NCI-H187 (cell line): ENCODE data around the gene RRP12.

ENCODE experiments used
- DNase-seq, 2 experiments: peaks; one replicate each; lab custom pipeline; 2025; lab: John Stamatoyannopoulos, UW

The RRP12 gene

DNA sequence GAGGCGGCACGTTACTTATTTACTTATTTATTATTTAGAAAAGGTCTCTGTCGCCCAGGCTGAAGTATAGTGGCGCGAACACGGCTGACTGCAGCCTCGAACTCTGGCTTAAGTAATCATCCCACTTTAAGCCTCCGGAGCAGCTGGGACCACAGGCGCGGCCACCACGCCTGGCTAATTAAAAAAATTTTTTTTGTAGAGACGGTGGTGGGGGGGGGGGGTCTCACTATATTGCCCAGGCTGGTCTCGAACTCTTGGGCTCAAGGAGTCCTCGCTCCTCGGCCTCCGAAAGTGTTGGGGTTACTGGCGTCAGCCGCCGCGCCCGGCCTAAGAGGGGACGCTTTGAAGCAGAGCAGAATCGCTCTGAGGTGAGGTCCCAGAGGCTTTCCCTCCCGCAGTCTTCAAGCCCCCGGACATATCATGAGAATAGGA, 65.9 kb downstream of the RRP12 start:
- no peak for DNase-seq

DNA sequence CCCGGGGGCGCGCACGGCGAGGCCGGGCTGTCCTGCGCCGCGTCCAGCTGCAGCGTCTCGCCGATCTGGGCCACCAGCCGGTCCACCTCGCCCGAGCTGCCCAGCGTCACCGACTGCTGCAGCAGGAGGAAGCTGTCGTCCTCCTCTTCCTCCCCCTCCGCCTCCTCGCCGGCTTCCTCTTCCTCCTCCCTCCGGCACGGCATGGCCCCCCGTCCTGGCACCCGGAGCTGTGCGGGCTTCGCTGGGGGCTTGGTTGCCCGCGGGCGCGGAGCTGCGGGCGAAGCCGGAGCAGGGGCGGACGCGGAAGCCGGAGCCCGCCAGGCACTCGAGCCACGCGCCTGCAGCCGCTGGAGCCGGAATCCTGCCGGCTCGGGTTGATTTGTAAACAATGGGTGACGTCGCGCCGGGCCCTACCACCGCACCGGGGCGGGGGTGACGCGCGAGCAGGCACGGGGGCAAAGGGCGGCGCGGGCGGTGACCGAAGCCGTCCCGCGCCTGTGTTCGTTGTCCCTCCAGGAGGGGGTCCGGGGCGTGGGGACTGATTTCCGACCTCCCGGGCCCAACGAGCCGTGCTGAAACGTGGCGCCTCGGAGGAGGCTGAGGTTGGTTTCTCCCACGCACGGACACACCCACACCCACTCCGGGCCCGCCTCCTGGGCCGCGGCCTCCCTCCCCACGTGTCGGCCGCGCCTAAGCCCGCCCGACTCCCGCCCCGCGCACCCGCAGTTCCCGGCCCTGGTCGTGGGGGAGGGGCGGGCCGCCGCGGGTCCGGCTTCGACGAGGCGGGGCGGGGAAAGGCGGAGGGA, 66.6 kb downstream of the RRP12 start, which contains the start of gene FRAT2:
FRAT2 (minus strand) TSS at position 360 of the 806 bp plus-strand sequence; CDS start at position 203, 157 bp downstream.
- peak; percentile 45 to 78 for DNase-seq

DNA sequence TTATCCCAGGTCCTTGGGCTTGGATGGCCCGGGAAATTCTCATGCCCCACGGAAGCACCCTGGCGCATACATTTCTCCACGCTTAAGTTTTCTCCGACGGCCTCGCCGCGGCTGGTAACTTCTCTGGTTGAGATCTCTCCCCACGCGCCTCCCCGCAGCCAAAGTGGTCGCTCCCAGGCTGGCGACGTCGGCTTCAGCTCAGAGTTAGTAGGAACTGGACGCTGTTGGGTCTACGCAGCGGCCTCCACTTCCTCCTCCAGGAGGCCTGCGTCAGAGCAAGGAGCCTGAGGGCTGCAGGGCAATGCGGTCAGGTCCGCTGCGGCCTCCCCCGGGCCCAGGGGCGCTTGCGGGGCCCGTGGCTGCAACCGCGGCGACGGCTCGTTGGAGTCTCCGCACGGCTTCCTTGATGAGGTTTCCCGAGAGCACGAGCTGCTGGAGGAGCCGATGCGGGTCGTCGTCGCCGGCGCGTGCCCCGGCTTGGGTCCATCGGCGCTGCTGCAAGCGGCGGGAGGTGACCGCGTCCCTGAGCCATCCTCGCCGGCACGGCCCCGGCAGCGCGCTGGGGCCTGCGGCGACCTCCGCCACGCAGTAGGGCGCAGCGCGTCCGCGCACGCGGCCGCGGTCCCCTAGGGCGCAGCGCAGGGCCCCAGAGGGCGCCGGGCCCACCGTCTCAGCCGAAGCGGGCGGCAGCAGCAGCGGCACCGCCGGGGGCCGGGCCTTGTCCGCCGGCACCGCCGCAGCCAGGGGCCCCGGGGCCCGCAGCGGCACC, 67.4 kb downstream of the RRP12 start:
- no peak for DNase-seq

DNA sequence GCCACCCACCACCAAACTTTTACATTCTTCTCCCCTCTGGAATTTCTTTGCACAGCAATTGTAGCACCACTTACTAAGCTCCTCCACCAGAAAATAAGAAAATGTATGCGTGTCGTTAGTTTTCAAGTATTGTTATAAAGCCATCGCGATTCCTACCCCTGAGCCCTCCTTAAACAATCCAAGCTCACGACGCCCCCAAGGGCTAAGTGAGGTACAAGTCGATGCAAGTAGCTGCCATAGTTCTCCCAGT, 67.9 kb downstream of the RRP12 start:
- DNase-seq, result no peak

DNA sequence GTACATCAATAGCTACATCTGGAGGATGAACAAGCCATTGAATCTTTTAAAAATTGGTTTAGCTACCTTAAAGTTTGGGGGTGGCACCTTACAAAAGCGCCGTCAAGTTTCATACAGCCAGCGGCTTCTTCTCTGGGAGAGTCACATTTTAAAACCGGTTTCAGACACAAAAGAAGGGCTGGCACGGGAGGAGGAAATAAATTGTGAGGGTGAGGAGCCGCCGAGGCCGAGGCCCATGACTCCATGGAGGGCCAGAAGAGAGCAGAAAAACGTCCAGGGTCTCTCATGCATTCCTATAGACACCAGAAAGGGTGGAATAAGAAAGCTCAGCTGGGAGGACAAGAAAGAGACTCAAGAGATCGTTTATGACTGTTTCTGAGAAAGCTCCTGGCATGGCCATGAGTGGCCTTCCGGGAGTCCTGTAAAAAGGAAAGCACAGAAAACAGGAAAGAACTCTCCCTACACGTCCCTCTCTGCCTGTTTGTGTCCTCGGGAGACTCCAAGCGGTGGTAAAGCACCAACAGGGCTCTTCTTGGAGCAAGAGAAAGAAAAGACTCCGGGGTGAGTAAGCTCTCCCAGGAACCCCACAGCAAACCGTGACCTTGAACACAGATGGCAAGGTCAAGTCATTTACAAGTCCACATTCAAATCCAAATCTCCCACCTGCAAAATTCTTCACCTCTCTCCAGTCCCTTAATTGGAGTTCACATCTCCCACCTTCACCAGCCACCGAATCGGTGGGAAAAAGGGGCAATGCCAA, 68.4 kb downstream of the RRP12 start:
- DNase-seq, result no peak

DNA sequence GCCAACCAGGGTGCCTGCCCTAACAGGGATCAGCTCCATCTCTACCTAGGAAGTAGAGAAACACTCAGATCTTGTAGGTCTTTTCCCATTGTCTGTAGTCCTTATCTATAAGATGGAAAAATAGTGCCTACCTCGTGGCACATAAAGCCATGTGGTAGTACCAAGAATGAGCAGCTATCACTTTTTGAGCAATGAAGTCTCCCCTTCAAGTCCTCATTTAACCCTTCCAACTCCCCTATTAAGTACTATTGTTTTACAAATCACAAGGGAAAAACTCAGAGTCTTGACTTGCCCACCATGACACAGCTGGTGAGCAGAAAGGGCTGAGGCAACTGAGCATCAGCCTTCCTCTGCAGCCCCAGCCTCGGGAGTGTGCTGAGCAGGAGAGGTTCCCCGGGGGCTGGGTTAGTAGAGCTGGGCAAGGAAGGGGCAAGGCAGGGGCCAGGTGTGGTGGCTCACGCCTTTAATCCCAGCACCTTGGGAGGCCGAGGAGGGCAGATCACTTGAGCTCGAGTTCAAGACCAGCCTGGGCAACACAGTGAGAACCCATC, 69.9 kb downstream of the RRP12 start:
- no peak for DNase-seq

DNA sequence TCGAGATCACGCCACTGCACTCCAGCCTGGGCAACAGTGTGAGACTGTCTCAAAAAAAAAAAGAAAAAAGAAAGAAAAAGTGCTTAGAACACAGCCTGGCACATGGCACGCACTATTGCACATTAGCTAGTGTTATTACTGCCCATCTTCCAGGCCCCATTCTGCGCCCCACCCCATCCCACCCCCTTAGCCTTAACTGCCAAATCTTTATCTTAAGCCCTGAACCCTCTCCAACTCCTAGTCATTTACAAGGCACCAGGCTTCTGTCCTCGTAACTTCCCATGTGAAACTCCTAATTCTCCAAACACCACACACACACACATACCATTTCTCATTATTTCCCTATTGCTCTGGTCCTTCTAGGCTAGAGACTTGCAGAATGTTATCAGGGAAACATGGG, 71.4 kb downstream of the RRP12 start:
- DNase-seq, result no peak

DNA sequence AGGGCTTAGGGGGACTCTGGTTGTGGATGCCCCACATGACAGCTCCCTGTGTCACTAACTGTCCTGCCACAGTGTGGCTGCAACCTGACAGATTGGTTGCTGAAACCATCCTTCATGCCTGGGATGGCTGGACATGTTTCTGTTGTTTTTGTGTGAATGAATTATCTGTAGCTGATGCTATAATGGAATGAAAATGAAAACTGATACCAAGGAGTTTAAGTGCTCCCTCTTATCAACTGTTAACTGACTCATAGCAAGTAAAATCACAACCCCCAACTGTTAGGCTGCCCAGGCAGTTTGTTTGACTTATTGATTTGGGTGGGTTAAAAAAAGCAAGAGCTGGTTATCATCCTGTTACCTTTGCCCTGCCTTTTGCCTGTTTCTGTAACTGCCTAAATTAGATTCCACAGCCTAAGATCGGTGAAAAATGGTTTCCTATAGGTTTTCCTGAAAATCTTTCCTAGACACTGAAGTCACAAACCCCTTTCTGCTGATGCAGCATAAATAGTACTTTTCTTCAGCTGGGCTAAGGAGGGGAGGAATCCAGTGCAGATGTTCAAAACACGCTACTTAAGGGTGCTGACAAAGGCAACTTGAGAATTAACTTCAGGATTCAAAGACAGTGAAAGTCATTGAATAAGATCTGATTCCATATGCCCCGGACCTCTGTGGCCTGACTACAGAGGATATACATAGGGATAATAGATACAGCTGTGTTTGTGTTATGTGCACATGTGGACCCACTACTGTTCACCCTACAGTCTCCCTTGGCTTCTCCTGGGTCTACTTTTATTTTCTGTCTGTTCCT, 72.3 kb downstream of the RRP12 start:
- no peak for DNase-seq

DNA sequence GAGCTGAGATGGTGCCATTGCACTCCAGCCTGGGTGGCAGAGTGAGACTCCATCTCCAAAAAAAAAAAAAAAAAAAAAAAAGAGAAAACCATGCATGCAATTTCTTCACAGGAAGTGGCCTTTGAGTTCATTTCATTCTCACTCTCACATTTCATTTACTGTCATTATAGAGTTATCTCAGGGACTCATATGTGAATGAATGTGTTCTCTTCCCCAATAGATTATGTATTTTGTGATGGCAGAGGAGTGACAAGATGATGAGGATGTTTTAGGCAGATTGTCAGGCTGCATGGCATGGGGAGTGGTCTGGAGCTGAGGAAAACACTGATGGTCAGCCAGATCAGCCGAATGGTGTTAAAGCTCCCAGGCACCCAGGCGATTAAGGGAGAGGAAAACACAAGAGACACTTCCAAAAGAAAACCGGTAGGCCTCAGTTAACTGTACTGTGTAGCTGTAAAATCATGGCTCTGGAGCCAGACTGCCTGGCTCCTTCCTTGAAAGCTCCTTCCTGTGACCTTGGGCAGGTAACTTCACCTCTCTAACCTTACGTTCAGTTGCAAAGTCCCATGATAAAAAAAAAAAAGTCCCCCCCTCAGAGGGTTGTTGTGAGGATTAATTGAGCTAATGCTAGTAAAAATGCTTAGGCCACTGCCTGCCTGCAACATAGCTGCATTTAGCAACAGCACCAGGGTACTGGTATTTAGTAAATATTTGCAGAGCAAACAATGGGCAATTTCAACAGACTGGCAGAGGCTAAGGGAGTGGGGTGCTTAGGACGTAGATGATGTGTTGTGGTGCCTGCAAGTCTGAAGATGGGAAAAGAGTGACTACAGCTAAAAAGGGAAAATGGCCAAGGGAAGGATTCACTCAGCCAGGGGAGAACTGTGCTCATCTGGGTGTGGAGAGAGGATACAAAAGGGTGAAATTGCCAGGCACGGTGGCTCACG, 73.5 kb downstream of the RRP12 start:
- no peak for DNase-seq

DNA sequence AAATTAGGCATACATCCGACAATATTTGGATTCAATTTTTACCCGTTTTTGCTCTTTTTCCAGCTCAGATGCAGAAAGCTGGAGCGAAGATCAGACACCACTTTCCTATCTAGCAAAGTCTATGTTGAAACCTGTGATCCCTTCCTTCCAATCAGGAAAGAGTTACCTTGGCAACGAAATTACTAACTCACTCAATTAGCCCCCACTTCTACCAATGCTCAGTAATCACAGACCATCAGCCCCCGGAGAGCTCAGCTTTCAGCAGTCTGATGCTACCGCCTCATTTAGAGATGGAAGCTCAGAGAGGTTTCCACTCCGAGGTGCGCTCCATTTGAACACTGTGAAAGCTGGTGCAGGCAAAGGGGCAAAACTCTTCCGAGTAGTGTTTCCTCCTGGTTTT, 75.4 kb downstream of the RRP12 start:
- no peak for DNase-seq

DNA sequence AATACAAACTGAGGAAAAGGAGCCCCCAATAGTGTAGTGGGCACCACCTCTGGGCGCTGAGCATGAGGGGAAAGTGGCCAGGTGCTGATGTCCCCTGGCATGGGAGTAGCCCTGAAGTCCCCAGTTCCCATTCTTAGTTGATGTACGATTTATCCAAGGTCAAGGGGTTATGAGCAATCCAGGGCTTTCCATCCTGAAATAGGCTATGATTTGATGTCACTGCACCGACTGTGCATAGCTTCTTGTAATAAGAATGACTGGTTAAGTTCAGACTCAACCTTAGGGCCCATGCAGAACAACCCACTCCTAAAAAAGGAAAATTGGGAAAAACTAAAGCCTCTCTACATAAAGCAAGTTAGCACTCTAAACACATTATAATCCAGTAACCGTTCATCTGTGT, 77.6 kb downstream of the RRP12 start:
- DNase-seq, result no peak

DNA sequence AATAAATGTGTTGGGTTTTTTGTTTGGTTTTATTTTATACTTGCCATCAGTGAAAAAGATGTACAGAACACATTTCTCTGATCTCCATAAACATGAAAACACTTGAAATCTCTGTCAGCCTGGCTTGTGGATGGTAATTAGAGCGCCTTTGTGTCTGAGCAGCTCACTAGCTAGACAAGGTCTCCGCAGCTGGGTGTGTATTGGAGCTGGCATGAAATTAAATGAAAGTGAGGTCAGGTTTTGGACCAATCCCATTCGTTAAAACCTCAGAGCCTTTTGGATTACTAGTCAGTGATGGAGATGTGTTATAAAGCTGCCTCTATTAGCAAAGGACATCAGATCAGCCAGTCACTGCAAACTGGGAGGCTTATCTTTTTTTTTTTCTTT, 79.3 kb downstream of the RRP12 start:
- no peak for DNase-seq

DNA sequence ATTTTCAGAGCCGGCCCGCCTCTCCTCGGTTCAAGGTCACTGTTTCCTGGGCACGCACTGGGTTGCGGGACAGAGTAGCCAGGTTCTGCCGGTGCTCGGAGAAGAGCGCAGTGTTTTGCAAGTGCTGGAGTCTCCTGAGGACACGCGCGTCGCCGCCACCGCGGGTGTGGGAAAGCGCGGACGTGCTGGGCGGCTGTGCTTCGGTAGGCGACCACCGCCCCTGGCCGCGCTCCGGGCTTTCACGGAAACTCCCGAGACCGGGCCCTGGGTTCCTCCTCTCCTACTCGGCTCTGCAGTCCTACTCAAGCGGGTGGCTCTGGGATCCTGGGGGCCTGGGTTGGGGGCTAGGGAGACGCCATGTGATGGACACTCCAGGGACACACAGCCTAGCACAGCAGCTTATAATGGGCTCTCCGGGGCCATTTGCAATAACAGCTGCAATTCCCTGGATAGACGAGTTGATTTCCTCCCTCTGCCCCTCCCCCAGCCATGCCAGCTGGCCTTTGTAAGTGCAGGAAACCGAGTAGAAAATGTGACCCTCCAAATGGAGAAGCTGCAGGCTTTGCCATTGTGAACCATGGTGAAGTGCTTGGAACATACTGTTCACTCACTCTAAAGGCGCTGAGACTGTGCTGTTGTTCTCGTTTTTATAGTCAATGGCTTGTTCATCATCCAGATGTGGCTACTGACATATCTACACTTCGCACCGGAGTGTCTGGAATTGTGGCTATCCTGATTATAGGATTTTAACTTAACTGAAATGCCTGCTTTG, 79.9 kb downstream of the RRP12 start:
- peak; percentile 34 to 46 for DNase-seq

DNA sequence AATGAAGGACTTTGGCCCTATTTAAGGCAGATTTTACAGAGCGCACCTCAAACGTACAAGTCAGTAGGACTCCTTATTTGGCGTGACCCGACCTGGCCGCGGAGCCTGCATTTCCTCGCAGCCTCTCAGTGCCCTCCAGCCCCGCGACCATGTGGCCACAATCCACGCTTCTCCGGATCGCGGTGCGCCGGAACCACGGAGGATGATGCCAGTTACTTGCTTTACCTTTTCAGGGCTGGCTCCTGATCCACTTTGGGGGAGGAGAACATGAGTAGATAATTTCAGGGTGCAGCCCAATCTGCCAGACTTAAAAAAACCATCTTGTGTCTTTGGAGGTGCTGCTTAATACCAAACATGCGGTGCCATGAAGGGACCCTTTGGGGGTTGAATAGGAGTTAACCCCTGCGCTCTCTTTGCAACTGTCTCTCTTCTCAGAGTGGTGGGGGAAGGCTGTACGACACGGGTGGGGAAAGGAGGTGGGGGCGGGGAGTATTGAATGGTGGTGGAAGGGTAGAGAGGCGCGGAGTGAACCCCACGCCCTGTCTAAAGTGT, 80.6 kb downstream of the RRP12 start:
- no peak for DNase-seq

DNA sequence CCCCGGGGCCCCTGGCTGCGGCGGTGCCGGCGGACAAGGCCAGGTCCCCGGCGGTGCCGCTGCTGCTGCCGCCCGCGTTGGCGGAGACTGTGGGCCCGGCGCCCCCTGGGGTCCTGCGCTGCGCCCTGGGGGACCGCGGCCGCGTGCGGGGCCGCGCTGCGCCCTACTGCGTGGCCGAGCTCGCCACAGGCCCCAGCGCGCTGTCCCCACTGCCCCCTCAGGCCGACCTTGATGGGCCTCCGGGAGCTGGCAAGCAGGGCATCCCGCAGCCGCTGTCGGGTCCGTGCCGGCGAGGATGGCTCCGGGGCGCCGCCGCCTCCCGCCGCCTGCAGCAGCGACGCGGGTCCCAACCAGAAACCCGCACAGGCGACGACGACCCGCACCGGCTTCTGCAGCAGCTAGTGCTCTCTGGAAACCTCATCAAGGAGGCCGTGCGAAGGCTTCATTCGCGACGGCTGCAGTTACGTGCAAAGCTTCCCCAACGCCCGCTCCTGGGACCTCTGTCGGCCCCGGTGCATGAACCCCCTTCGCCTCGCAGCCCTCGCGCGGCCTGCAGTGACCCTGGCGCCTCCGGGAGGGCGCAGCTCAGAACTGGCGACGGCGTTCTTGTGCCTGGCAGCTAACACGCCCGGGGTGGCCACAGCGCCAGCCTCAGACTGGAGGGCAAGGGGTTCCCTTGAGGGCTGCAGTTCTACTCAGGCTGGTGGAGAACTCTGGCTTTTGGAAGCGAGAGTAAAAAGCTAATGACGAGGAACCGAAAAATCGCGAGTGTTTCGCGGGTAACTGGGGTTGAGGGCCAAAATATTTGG, 81.3 kb downstream of the RRP12 start:
- DNase-seq, result peak in 1 of 2 experiments; percentile 8

DNA sequence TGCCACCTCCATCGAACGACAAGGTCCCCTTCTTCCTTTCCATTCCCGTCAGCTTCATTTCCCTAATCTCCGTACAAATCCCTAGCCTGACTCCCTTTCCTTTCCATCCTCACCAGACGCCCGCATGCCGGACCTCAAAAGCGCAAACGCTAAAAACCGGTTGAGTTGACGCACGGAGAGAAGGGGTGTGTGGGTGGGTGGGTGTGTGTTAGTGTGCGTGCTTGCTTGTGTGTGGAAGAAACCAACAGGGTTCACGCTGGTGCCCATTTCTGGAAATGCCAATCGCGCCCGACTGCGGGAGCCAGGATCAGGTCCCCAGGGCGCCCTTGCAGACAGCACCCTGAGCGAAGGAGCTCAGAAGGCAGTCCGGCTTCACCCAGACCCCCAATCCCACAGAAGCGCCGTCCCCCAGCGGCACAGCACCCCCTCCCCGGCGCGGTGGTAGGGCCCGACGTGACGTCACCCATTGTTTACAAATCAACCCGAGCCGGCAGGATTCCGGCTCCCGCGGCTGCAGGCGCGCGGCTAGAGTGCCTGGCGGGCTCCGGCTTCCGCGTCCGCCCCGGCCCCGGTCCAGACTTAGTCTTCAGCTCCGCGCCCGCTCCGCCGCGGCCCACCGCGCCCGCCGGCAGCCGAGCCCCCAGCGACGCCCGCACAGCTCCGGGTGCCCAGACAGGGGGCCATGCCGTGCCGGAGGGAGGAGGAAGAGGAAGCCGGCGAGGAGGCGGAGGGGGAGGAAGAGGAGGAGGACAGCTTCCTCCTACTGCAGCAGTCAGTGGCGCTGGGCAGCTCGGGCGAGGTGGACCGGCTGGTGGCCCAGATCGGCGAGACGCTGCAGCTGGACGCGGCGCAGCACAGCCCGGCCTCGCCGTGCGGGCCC, 82.1 kb downstream of the RRP12 start, which contains the start of gene FRAT1:
FRAT1 (plus strand) TSS at position 500 of the 880 bp plus-strand sequence; CDS start at position 683, 183 bp downstream.
- DNase-seq, result peak; percentile 62 to 70

DNA sequence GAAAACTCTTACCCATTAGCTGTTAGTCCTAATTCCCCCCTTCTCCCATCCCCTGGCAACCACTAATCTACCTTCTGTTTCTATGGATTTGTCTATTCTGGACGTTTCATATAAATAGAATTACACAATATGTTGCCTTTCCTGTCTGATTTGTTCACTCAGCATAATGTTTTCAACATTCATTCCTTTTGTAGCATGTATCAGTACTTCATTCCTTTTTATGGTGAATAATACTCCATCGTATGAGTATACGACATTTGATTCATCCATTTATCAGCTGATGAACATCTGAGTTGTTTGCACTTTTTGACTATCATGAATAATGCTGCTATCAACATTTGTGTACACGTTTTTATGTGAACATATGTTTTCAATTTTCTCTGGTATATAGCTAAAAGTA, 86.5 kb downstream of the RRP12 start:
- no peak for DNase-seq
